NCI-H460 (cell line): ENCODE measurements around the gene ZFAND3. TPM values are rescaled to one million over a fixed set of nuclear protein-coding genes. Genes with fewer than 3 reads are reported as not detected.
"Not testable (repeated sequence)": the region's sequence is repeated elsewhere in the genome, so short reads cannot be mapped to it uniquely, and the experiment has no call there.

Experiments
- DNase-seq: peaks from one replicate; pipeline ENCODE4 v3.0.0-alpha.2; 2016; ENCODE audit warnings: low read depth; ENCODE audit errors: extremely low read depth
- total RNA-seq: library from RNA; depleted of rRNA; stranded (reverse); fragments of >200 nt; shearing (Covaris generic); gene quantifications from 2 replicates; pipeline ENCODE4 v1.2.3, GENCODE V29; 2014

Gene ZFAND3
- total RNA-seq, 1 experiment from 2014 or later = 14.7 TPM

DNA sequence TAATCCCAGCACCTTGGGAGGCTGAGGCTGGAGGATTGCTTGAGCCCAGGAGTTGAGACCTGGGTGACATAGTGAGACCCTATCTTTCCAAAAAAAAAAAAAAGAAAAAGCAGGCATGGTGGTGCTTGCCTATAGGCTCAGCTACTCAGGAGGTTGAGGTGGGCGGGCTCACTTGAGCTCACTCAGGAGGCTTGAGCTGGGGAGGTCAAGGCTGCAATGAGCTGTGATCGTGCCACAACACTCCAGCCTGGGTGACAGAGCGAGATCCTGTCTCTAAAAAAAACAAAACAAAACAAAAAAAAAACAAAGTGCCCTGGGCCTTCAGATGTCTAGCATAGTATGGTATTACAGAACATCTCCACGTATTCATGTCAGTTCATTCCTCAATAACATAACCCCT is 42.9 kb downstream of the ZFAND3 start:
- DNase-seq = no peak

DNA sequence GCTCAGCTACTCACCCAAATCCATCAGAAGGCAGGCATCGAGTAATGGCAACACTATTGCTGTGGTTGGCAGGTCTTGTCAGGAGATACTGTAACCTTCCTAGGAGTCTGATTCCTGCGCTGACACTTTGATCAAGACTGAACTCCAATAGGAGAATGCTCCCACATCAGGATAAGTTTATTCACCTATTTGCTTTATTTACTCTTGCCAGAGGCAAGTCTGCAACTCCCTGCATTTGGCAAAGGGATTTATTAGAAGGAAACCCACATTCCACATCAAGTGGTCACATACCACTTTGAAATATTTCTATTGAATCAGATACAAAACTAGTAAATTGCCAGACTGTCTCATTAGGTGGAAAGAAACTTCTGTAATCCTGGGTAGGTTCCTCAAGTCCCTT is 43.5 kb downstream of the ZFAND3 start:
- DNase-seq = no peak

- no peak for DNase-seq
Observed at GRCh38 chr6:37864250-37864649, 44.7 kb downstream of the ZFAND3 start.

DNA sequence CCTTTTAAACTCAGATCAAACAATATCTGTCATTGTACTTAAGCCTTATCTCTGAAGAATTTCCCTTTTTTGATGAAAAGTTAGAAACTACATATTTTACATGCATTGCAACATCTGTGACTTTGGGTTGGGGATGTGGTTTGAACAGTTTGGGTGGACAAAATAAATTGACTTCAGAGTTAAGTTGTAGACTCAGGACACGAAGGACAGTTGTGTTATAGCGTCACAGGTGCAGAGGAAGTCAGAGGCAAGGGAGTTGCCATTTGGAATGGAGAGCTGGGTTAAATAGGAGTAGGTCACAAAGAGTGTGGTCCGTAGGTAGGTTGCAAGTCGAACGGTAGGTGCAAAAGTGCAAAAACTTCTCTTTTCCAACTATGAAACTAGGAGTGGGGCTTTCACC is 46.0 kb downstream of the ZFAND3 start:
- DNase-seq = no peak

- DNase-seq = no peak
Observed at GRCh38 chr6:37866590-37867507, 47.3 kb downstream of the ZFAND3 start.

DNA sequence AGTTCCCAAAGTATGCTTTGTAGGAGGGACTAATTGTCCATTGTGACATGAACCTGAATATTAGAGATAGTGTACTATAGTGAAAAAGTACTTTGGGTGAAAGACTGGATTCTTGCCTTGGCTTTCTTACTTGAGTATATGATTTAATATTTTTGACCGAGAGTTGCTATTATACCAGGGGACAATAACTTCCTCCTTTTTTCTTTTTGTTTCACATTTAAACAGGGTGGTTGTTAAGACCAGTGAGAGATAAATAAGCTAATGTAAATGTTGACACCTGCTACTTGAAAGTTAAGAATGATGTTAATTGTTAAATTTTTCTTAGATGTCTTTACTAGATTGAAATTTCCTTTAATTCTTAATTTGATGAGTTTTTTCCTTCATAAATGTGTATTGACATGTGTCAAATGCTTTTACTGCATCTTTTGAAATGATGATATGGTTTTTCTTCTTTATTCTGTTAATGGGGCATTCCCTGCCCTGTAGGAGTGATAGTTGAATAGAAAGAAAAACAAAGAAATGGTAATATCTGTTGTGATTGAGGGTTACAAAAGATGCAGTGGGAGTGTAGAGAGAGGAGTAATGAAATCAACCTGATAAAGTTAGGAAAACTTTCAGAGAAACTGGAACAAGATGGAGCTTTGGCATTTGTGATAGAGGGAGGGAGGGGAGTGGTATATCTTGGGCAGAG is 48.4 kb downstream of the ZFAND3 start:
- no peak for DNase-seq

GRCh38 chr6:37868447-37868825 is 48.9 kb downstream of the ZFAND3 start:
- no peak for DNase-seq

DNA sequence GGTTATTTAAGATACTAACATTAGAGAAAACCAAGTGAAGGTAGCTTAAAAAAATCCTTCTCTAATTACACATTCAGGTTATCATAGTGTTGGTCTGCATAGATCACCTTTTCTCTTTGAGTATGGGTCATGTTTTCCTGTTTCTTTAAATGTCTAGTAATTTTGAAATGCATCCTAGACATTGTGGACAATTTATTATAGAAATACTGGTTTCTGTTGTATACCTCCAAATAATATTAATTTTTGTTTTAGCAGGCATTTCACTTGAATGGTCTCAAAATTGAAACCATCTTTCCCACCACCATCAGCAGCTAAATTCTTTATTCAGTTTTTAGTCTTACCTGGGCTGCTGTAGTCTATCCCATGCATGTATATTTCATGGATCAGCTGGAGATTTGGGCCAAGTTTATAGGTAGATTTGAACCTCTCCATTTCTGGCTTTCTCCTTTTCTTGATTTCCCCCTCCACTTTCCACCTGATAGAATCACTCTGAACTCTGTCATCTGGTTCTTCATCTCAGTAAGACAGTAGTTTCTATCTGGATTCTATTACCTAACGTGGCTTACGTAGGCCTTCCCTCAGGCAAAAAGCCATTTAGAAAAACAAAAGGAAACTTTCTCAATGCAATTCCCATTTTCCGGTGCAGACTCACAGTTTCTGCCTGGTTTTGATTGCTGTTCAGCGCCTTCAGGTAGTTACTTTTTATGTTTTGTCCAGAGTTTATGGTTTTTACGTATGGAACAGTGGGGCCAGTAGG is 52.3 kb downstream of the ZFAND3 start:
- DNase-seq = no peak

- no peak for DNase-seq
Observed at GRCh38 chr6:37872373-37872745, 52.8 kb downstream of the ZFAND3 start.

GRCh38 chr6:37874726-37875125 is 55.2 kb downstream of the ZFAND3 start:
- no peak for DNase-seq

DNA sequence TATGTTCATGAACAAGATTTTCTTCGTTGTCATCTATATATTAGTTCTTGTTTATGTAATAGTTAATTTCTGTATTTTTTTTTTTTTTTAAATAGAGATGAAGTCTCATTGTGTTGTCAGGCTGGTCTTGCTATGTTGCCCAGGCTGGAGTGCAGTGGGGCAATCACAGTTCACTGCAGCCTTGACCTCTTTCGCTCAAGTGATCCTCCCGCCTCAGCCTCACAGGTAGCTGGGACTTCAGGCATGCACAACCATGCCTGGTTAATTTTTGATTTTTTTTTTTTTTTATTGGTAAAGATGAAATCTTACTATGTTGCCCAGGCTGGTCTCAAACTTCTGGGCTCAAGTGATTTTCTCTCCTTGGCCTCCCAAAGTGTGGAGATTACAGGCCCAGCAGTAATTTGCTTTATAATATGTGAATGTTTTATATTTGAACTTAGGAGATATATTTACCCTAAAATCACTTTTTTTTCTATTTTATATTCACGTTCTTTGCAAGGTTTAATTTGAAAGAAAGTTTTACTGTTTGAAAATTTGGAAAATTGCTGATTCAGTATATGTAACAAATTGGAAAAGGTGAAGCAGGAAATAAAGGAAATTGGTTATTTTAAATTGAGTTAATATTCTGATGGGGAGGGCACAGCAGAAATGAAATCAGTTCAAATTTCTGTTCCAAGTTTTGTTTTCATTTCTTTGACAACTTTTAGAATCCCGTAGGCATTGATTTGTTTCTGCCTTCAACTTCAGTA is 56.2 kb downstream of the ZFAND3 start:
- no peak for DNase-seq

DNA sequence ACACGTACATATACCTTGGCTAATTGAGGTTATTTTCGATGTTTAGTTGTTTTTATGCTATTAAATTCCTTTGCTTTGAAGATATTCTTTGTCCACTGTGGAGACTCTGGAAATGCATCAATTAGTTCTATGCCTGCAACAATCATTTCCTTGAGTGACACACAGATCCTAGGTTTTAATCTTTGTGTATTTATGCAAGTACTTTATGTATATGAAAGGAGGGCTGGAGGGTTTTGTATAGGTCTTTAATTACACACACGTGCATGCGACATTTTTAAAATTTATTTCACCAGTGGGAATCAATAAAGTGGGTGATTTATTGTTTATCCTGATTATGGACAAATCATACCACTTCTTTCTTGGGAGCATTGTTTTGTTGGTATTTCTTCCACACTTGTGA is 57.3 kb downstream of the ZFAND3 start:
- no peak for DNase-seq

DNA sequence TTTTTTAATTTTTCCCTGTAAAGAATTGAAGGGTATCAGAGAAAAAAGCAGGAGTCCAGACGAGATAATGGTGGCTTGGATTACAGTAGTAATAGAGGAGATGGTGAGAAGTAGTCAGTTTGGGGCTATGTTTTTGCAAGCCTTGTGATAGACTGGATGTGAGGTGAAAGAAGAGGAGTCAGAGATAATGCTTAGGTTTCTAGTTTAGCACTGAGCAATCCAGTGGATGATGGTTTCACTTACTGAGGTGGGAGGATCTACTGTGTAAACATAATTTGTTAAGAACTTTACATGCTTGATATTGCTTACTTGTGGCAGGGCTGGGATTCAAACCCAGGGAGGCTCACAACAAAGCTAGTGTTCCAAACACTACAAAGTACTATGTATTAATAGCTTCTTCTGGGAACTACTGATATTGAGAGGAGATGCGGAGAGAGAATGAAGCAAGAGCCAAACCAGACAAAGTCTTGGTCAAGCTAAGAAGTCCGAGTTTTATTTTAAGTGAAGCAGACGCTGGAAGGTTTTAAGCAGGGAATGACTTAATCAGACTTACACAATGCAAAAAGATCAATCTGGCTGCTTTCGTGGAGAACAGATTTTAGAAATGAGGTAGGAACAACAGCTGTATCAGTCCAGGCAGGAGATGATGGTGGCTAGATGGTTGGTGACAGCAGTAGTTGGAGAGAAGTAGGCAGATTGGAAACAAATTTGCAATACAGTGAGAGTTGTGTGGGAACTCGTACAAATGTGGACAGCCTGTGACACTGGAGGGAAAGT is 58.0 kb downstream of the ZFAND3 start:
- DNase-seq = no peak

GRCh38 chr6:37878150-37878710 is 58.7 kb downstream of the ZFAND3 start:
- DNase-seq = no peak

GRCh38 chr6:37880602-37881001 is 61.1 kb downstream of the ZFAND3 start:
- DNase-seq = not testable (repeated sequence)

DNA sequence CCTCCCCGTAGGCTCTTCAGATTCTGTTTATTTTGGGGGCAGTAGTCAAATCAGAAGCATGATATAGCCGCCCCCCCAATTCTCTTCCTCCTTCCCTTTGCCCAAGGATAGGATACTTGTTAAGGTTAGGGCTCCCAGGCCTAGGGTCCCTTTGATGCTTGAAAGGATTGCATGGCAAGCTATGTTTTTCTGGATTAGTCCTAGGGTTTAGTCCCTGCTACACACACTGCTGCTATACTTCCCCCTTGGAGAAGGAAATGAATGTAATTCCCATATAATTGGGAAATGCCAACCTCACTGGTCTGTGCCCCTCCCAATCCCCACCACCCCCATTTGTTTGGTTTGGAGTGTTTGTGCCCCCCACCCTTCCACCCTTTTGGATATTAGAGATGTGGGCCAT is 62.8 kb downstream of the ZFAND3 start:
- DNase-seq = no peak

DNA sequence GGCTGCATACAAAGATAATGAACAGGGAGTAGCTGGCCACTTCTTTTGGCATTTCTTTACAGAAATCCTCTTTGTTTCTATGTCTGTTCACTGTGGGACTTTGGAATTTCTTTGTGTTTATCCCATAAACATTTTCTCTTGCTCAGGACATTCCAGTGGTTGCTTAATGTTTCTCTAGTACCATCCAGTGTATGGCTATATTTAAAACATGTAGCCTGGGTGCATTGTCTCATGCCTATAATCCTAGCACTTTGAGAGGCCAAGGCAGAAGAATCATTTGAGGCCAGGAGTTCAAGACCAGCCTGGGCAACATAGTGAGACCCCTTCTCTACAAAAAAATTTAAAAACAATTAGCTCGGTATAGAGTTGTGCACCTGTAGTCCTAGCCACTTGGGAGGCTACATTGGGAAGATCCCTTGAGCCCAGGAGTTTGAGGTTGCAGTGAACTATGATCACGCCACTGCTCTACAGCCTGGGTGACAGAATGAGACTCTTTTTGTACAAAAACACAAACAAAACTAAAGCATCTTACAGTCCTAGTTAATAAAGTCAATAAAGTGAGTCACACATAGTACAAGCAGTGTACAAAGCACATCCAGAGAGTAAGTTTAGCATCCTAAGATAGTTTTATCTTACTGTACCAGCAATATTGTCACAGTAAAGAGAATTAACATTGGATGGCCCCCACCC is 63.3 kb downstream of the ZFAND3 start:
- no peak for DNase-seq

GRCh38 chr6:37884548-37884947 is 65.0 kb downstream of the ZFAND3 start:
- DNase-seq = no peak

DNA sequence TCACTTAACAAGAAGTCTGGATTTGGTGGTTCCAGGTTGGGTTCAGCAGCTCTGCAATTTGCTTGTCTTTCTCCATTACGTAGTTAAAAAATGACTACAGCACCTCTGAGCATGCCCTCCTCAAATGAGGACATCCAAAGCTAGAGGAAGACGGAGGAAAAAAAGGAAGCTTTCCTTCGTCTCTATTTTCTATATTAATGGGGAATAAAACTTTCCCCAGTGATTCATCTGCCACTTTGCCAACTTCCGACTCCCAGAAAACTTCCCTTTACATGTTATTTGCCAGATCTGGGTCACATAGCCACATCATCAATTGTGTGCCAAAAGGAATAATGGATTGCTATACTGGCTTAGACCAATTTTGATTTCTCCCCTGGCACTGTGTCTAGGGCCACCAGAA is 69.5 kb downstream of the ZFAND3 start:
- no peak for DNase-seq
